RWPE1 (cell line): ENCODE data around the gene ZC3H18.

Source experiments
- CTCF ChIA-PET: fragments of 350-600 bp; sonication (Branson Sonifier 250); formaldehyde crosslinking; extraction: SDS; loops from one replicate; lab custom pipeline; 2021; lab: Yijun Ruan, JAX
- POLR2A ChIA-PET: fragments of 400-600 bp; formaldehyde crosslinking; extraction: SDS; loops from one replicate; lab custom pipeline; 2020; ENCODE audit warnings: antibody characterized with exemption; ENCODE audit not compliant: low non-redundant PET; lab: Yijun Ruan, JAX
- DNase-seq: peaks from one replicate; pipeline ENCODE4 v3.0.0; 2012; ENCODE audit warnings: low spot score
- H3K27ac ChIP-seq: fragments of 450-650 bp; 2 replicates; pipeline ENCODE4 v1.5.1; 2017
- CTCF ChIP-seq: fragments of 450-650 bp; conservative IDR thresholded peaks from 2 replicates; pipeline ENCODE4 v1.5.1; 2017; ENCODE audit warnings: low read depth, mild to moderate bottlenecking

ZC3H18 gene

GRCh38 chr16:88548131-88548874 lies 21.9 kb upstream of the ZC3H18 start:
- no peak for TF ChIP-seq CTCF
- POLR2A ChIA-PET, result no interaction called here
- H3K27ac ChIP-seq, result no peak overlapping the region
- DNase-seq, result no peak
- CTCF ChIA-PET, result interaction anchor here (0.6 to 0.7 kb wide), 2 partner anchors 10 to 13 kb away, joined by 4 to 5 read pairs; no protein-coding TSS in a partner anchor

GRCh38 chr16:88548985-88549384 lies 21.2 kb upstream of the ZC3H18 start:
- ChIA-PET CTCF (interaction anchor here (0.5 to 0.7 kb wide), 2 partner anchors 10 kb away, joined by 4 read pairs; no protein-coding TSS in a partner anchor), POLR2A (no interaction called here)
- no peak for TF ChIP-seq CTCF
- H3K27ac ChIP-seq, result no peak overlapping the region
- no peak for DNase-seq

GRCh38 chr16:88549671-88550245 lies 20.4 kb upstream of the ZC3H18 start:
- CTCF ChIA-PET, result interaction anchor here (0.5 to 0.8 kb wide), 2 partner anchors 9 to 13 kb away, joined by 3 to 4 read pairs; no protein-coding TSS in a partner anchor
- H3K27ac ChIP-seq, result no peak overlapping the region
- no peak for TF ChIP-seq CTCF
- no peak for DNase-seq
- POLR2A ChIA-PET, result no interaction called here

GRCh38 chr16:88550246-88550661 lies 19.9 kb upstream of the ZC3H18 start:
- CTCF ChIA-PET, result interaction anchor here (0.8 kb wide), 1 partner anchor 13 kb away, joined by 3 read pairs; no protein-coding TSS in a partner anchor
- POLR2A ChIA-PET, result no interaction called here

GRCh38 chr16:88552166-88552565 lies 18.0 kb upstream of the ZC3H18 start:
- ChIA-PET CTCF (no interaction called here), POLR2A (no interaction called here)
- no peak for DNase-seq
- no peak overlapping the region for H3K27ac ChIP-seq
- no peak for TF ChIP-seq CTCF

More at GRCh38 chr16:88550246-88550661, 19.9 kb upstream of the ZC3H18 start:
- no peak for TF ChIP-seq CTCF
- H3K27ac ChIP-seq, result no peak overlapping the region
- DNase-seq, result no peak

GRCh38 chr16:88552815-88553214 lies 17.4 kb upstream of the ZC3H18 start:
- POLR2A ChIA-PET, result interaction anchor here (0.6 kb wide), 1 partner anchor 89 kb away, joined by 3 read pairs; no protein-coding TSS in a partner anchor
- CTCF ChIA-PET, result no interaction called here
- DNase-seq, result no peak
- H3K27ac ChIP-seq, result no peak overlapping the region
- TF ChIP-seq CTCF, result no peak
